GM19351 (cell line): ENCODE data around the gene IL13RA2.

Source experiments
- ATAC-seq: cut with Tn5 transposase; IDR thresholded peaks from one replicate; pipeline ENCODE4 v1.9.1; 2021; ENCODE audit warnings: mild to moderate bottlenecking, moderate library complexity; ENCODE audit not compliant: unreplicated experiment

Gene IL13RA2

GRCh38 chrX:115017455-115017854, at the start of gene IL13RA2:
Gene IL13RA2, minus strand, starts transcription at chrX:115017616. Its CDS starts 347 bp downstream, at chrX:115017269.
- ATAC-seq: no peak

DNA sequence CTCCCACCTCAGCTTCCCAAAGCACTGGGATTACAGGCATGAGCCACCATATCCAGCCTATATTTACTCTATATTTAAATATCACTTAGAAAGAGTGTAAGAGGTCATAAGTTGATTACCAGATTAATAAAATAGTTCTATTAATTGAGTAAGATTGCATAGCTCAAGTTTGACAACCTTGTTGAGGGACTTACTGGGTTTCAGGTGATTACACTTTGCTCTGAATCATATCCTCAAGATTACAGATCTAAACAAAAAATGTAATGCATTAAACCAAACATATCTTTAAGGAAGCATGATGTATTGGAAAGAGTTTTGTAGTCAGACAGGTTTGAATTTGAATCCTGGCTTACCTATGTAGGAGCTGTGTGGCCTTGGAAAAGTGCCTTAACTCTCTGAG, 47.9 kb upstream of the IL13RA2 start:
- no peak for ATAC-seq

- ATAC-seq: no peak
These were observed 42.6 kb upstream of the IL13RA2 start for GRCh38 chrX:115060013-115060412.

DNA sequence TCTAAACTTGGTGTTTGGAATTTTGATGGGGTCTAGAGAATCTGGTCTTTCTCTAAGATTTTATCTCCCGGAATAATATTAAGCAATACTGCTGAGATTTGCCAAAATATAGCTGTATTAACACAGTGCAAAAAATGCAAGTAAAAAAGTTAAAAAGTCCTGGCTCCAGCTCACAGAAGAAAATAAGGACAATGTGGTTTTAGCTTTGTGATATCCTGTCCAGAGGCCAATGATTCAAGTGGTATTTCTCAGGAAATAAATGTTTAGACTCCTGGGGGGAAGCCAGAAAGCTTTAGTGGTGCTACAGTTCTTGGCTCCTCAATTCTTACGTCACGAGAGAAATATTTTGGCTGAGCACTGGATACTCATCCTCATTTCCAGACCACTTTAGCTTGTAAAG, 40.9 kb upstream of the IL13RA2 start:
- no peak for ATAC-seq

- no peak for ATAC-seq
These were observed 37.5 kb upstream of the IL13RA2 start for GRCh38 chrX:115054876-115055275.

- ATAC-seq: no peak
These were observed 35.8 kb upstream of the IL13RA2 start for GRCh38 chrX:115053223-115053622.

DNA sequence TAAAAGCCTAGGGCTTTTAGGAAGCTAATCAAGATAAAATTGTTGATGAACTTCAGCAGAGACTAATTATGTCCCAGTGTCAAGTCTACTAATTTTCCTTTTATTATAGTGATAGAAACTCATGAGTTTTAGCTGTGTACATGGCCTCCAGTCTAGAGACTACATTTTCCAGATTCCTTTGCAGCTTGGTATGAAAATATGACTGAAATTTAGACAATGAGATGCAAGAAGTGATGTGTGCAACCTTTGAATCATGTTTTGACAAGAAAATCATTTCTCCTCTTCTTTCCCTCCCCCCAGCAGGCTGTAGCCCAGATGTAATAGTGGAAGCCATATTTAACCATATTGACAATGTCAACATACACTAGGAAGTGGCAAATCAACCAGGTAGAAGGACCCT, 30.3 kb upstream of the IL13RA2 start:
- no peak for ATAC-seq

DNA sequence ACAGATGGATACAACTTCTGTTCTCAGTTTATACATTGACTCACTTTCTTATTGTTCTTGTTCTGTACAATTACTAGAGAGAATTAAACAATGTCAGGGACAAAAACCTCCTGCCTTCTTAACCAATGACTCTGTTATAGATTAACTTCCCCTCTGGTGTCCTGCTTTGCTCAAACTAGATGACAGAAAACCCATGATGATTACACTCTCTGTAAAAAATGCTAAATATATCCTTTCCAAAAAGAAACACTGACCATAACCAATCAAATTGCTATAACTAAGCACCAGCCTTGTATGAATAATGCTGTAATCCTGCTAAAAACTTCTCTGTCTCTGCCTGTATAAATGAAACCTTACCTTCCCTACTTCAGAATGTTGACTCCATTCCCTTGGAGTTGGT, 29.8 kb upstream of the IL13RA2 start:
- no peak for ATAC-seq

DNA sequence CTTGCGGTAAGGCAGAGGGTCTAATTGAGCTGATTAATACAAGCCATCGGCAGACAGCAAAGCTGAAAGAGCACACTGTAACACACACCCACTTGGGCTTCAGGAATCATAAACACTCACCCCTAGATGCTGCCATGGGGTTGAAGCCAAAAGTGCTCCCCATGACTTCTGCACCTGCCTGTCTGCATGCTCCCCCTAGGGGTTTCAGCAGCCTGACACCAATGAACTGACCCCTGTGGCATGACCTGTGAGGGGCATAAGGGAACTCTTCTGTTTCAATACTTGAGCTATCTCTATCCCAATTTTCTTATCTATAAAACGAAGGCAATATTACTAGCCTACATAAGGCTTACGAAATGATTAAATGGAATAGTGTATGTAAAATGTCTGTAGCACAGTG, 23.0 kb upstream of the IL13RA2 start:
- ATAC-seq: no peak

DNA sequence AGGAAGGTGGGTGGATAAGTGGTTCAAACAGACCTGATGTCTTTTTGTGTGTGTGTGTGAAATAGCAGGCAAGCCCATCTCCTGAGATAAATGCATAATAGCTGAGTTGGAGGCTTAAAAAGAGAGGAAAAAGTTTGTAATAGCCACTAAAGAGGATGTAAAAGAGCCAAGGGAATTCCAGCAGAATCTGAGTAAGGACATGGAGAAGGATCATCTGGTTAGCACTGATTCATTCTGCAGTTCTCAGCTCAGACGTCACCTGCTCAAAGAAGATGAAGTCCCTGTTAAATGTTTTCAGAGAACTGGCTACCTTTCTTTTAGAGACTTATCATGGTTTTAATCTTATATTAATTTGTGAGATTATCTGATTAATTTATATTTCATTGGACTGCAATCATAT, 21.0 kb upstream of the IL13RA2 start:
- ATAC-seq: no peak

- ATAC-seq: no peak
These were observed 18.6 kb upstream of the IL13RA2 start for GRCh38 chrX:115036029-115036428.

DNA sequence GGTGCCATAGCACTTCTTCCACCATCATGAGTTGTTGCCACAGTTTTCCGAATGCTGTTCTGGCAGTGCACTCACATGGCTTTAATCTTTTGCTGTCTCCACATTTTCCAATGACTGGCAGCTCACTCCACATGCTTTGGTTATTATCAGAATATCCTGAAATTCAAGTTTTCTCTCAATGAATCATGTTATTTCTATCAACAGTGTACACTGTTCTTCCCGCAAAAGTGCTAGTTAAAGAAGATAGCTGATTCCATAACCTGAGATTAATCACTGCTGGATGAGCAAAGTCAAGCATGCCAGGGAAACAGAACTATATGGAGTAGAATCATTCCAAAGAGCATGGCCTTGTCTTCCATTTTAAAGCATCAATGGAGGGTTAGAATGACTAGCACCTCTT, 14.6 kb upstream of the IL13RA2 start:
- no peak for ATAC-seq

- no peak for ATAC-seq
These were observed 13.2 kb upstream of the IL13RA2 start for GRCh38 chrX:115030625-115031024.

DNA sequence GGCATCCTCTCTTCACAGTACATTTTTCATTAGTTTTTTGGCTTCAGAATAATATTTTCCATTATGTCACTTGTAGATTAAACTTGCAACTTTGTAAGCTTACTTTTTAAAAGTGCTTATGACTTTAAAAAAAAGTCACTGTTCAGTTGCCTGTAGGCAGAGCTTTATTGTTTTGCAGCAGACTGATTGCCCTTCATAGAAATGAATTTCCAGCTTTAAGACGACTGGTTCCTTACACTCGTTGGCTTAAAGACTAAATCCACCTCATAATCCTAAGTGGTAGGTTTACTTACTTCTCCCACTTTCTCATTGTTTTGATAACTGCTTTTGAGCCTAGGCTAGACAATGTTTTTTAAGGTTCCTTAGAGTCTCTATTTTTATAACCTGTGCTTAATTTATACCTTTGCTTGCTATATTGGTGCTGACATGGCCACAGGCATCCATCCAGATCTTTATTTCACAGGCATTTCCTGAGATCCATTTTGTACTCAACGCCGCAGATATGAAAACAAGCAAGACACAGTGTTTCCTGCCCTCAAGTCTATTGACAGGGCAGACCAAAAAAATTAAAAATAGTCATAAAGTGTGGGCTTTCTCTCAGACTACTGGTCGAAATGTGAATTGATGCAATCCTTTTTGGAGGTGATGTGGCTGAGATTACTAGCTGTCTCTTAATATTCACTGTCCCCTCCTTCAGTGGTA, 12.6 kb upstream of the IL13RA2 start:
- ATAC-seq: no peak

DNA sequence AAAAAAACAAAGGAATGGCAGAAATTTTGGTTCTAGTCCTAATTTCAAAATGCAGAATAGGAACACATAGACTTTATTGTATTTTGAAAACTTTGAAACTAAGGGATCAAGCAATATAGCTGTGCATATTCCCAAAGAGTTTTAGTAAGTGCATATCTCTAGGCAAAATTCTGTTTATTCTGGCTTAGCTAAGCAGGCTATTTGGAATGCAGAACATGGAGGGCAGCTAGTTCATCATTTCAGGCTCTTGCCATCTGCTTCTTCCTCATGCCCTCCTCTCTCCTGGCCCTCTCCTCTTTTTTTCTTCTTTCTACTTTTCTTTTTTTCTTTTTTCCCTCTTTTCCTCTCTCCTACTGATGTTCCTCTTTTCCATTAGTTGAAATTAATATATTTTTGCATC, 12.0 kb upstream of the IL13RA2 start:
- ATAC-seq: no peak

GRCh38 chrX:115023811-115024210, 6.4 kb upstream of the IL13RA2 start:
- no peak for ATAC-seq

DNA sequence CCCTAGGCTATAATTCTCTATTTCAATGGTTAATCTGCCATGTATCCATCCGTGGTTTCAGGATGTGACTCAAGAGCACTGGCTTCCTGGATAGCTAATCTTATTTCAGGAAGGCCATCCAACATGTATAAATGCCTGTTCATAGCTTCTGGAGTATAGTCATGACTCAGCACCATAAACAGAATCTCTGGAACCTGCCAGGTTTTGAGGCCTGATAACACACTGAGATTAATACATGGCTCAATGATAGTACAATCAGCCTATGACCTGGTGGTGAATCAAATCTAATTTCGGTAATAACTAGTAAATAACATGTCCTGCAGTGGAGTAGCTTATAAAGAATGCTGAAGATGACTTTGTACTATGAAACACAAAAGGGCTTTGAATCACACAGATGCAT, 5.7 kb upstream of the IL13RA2 start:
- no peak for ATAC-seq

GRCh38 chrX:115021121-115021520, 3.7 kb upstream of the IL13RA2 start:
- ATAC-seq: no peak

DNA sequence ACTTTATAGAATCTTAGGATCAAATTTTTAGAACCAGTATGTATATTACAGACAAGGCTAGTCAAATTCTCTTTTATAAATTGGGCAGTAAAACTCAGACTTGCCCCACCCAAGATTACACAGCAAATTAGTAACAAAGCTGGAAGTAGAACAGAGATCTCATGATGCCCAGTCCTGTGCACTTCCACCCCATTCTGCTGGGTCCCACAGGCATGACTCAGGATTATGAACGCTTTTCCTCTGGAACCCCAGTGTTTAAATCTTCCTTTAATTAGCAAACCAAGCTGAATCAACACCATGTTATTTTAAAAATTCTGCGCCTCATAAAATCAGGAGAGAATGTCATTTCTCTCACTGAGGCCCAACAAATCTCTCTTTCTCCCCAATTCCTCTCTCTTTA, 1.5 kb upstream of the IL13RA2 start:
- no peak for ATAC-seq

DNA sequence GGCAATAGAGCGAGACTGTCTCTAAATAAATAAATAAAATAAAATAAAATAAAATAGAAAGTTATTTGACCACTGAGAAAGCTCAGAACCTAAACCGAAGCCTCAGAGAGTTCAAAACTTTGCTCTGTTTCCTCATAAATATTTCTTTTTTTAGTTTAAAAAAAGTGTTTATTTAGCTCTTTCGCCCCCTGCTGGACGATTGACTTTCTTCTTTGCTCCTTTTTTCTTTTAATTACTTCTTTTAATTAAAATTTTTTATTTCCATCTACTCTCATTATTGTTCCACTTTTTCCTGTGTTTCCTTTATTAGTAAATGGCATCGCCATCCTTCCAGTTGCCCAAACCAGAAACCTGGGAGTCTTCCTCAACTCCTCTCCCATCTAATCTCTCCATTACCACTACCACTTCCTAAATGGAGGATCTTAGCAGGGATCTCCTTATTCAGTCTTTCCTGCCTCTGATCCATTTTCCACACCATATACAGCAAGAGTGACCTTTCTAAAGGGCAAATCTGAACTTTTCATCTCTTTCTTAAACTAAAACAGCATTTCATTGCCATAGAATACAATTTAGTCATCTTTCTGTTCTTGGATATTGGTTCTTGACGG, 728 bp upstream of the IL13RA2 start:
- no peak for ATAC-seq

- ATAC-seq: no peak
These were observed 3.7 kb downstream of the IL13RA2 start for GRCh38 chrX:115013705-115014104.

- no peak for ATAC-seq
These were observed 6.0 kb downstream of the IL13RA2 start for GRCh38 chrX:115011428-115011827.

GRCh38 chrX:114999906-115000305, 17.5 kb downstream of the IL13RA2 start:
- no peak for ATAC-seq
